Gastroesophageal sphincter (tissue), 3 donors: Measurements from ENCODE around the gene SLC14A1.

Experiments
- POLR2A ChIP-seq, 2 donors: fragments of 450-650 bp; IDR thresholded peaks; one replicate each; pipeline ENCODE4 v1.6.1; 2017; ENCODE audit warnings: antibody characterized with exemption in 2 of 2, mild to moderate bottlenecking in 2 of 2, moderate library complexity in 1 of 2
- TF ChIP-seq, protein P1 (sequence below), 4 experiments: fragments of 200-600 bp in 2 of 4; fragments of 450-650 bp in 2 of 4; sonication (generic) in 1 of 4; IDR thresholded peaks; one replicate each; pipeline ENCODE4 v1.5.1; 2017 to 2019; ENCODE audit warnings: antibody characterized with exemption in 4 of 4, mild to moderate bottlenecking in 2 of 4, moderate library complexity in 2 of 4

DNA sequence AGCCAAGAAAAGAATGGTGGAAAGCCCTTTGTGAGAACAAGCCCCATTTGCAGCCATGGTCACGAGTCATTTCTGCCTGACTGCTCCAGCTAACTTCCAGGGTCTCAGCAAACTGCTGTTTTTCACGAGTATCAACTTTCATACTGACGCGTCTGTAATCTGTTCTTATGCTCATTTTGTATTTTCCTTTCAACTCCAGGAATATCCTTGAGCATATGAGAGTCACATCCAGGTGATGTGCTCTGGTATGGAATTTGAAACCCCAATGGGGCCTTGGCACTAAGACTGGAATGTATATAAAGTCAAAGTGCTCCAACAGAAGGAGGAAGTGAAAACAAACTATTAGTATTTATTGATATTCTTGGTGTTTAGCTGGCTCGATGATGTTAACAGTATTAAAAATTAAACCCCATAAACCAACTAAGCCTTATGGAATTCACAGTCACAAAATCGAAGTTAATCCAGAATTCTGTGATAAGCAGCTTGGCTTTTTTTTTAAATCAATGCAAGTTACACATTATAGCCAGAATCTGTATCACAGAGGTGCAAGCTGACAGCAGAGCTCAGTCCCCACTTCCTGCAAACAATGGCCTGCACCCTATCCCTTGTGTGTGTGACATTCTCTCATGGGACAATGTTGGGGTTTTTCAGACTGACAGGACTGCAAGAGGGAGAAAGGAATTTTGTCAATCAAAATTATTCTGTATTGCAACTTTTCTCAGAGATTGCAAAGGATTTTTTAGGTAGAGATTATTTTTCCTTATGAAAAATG, 26.1 kb downstream of the SLC14A1 start:
- TF ChIP-seq, protein P1, sequence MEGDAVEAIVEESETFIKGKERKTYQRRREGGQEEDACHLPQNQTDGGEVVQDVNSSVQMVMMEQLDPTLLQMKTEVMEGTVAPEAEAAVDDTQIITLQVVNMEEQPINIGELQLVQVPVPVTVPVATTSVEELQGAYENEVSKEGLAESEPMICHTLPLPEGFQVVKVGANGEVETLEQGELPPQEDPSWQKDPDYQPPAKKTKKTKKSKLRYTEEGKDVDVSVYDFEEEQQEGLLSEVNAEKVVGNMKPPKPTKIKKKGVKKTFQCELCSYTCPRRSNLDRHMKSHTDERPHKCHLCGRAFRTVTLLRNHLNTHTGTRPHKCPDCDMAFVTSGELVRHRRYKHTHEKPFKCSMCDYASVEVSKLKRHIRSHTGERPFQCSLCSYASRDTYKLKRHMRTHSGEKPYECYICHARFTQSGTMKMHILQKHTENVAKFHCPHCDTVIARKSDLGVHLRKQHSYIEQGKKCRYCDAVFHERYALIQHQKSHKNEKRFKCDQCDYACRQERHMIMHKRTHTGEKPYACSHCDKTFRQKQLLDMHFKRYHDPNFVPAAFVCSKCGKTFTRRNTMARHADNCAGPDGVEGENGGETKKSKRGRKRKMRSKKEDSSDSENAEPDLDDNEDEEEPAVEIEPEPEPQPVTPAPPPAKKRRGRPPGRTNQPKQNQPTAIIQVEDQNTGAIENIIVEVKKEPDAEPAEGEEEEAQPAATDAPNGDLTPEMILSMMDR (IDR thresholded peaks at IDR 0.05): no peak
- no peak for TF ChIP-seq POLR2A (IDR thresholded peaks at IDR 0.05)
